A673 (cell line): ENCODE measurements around the gene SLC35F1. TPM values are rescaled to one million over a fixed set of nuclear protein-coding genes. Genes with fewer than 3 reads are reported as not detected.

Source experiments
- BruUV-seq: library from RNA; stranded (reverse); fragments of 400-500 nt; replicated peaks from 2 replicates; lab custom pipeline; 2021; lab: Mats Ljungman, UMichigan
- CTCF ChIA-PET: fragments of 300-600 bp; sonication (Branson Sonifier 250); formaldehyde crosslinking; loops from one replicate; lab custom pipeline; 2022; ENCODE audit warnings: antibody characterized with exemption; lab: Charles Lee
- POLR2A ChIA-PET: fragments of 300-600 bp; sonication (Branson Sonifier 250); formaldehyde crosslinking; loops from one replicate; lab custom pipeline; 2022; ENCODE audit warnings: antibody characterized with exemption; ENCODE audit not compliant: low non-redundant PET; lab: Charles Lee
- DNase-seq: peaks from one replicate; pipeline ENCODE4 v3.0.0-alpha.2; 2015; ENCODE audit warnings: low spot score
- H3K27ac ChIP-seq: fragments of 200-600 bp; sonication (generic); 2 replicates; pipeline ENCODE4 v1.5.1; 2016; ENCODE audit warnings: mixed run types, low read depth, mild to moderate bottlenecking, mixed read lengths, antibody characterized with exemption, low read length; ENCODE audit not compliant: poor library complexity, severe bottlenecking
- H3K27me3 ChIP-seq: fragments of 200-600 bp; sonication (generic); replicated peaks from 2 replicates; pipeline ENCODE4 v1.6.1; 2017; ENCODE audit warnings: mixed run types, low read depth, mild to moderate bottlenecking, mixed read lengths, antibody characterized with exemption, low read length; ENCODE audit not compliant: insufficient read depth, poor library complexity
- H3K36me3 ChIP-seq: fragments of 200-600 bp; sonication (generic); 2 replicates; pipeline ENCODE4 v1.6.1; 2016; ENCODE audit warnings: mixed run types, mild to moderate bottlenecking, mixed read lengths, antibody characterized with exemption, low read length; ENCODE audit not compliant: insufficient read depth, poor library complexity, severe bottlenecking
- H3K4me1 ChIP-seq: fragments of 200-600 bp; sonication (generic); 2 replicates; pipeline ENCODE4 v1.6.1; 2017; ENCODE audit warnings: mixed run types, mild to moderate bottlenecking, mixed read lengths, antibody characterized with exemption, low read length; ENCODE audit not compliant: insufficient read depth, poor library complexity, severe bottlenecking
- H3K4me3 ChIP-seq: fragments of 200-600 bp; sonication (generic); 2 replicates; pipeline ENCODE4 v1.5.1; 2016; ENCODE audit warnings: low read depth, mixed run types, mild to moderate bottlenecking, mixed read lengths, low read length; ENCODE audit not compliant: poor library complexity, severe bottlenecking
- H3K9me3 ChIP-seq: fragments of 200-600 bp; sonication (generic); 2 replicates; pipeline ENCODE4 v1.6.1; 2016; ENCODE audit warnings: mixed run types, low read depth, mild to moderate bottlenecking, mixed read lengths, antibody characterized with exemption, low read length; ENCODE audit not compliant: poor library complexity, severe bottlenecking
- EZH2 ChIP-seq: fragments of 200-600 bp; sonication (generic); IDR thresholded peaks from 2 replicates; pipeline ENCODE4 v1.6.1; 2017; ENCODE audit warnings: borderline replicate concordance, low read depth, mild to moderate bottlenecking, mixed read lengths, antibody characterized with exemption, low read length; ENCODE audit not compliant: poor library complexity, severe bottlenecking
- intact Hi-C: fragments of 100-400 bp; cut with micrococcal nuclease; formaldehyde crosslinking; loops from one replicate; pipeline ENCODE4 v1.10.0; 2022; ENCODE audit not compliant: unreplicated experiment
- total RNA-seq: library from RNA; stranded (reverse); gene quantifications from 2 replicates; pipeline ENCODE4 v1.2.3, GENCODE V29; 2021
- TF ChIP-seq, protein P1 (sequence below): fragments of 300-800, 200-600 bp; sonication (generic); conservative IDR thresholded peaks from 2 replicates; pipeline ENCODE4 v1.5.1; 2017; ENCODE audit warnings: low read depth, mild to moderate bottlenecking, antibody characterized with exemption, low read length, moderate library complexity, mixed read lengths

Gene SLC35F1
- total RNA-seq, 1 experiment from 2014 or later = 5.3 TPM

DNA sequence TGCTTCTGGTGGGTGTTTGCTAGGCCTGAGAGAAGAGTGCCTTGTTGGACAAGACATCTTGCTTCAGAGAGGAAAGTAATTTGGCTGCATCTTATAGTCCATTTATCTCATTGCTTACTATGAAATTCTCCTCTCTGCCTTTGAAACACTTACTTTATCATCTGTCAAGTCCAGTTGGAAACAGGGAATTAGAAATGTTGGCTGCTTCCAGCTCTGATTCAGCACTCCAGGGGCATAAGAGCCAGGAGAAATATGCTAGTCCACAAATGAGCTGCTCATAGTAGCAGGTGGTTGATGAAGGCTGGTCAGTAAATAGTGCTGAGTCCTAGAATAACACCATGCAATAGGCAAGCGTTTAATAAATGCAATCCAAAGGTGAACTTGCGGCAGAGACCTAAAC, 227.1 kb downstream of the SLC35F1 start:
- CTCF ChIA-PET = no interaction called here
- BruUV-seq = no TSS peak

DNA sequence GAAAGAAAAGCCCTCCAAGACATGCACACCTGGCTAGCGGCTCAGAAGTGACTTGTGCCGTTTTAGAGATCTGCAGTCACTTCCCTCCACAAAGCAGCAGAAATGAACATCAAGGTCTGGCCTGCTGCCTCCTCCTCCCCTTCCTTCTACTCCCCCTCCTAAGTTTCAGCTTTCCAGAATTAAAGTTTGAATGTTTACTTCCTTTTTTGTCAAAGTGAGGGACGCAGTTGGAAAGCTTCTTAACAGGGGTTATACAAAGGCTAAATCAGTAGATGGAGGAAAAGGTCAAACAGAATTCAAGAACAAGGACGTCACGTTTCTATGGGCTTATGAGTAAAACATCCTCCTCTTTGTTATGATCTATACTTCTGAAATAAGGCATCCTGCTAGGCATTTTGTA, 227.7 kb downstream of the SLC35F1 start:
- intact Hi-C loops = no loop called here
- no peaks in the 10 kb centered on the region for H3K9me3 ChIP-seq
- H3K36me3 ChIP-seq = no peaks in the 10 kb centered on the region
- H3K27ac ChIP-seq = no peak overlapping the region
- no peak for DNase-seq
- no peaks in the 10 kb centered on the region for H3K4me1 ChIP-seq
- BruUV-seq = no TSS peak
- H3K27me3 ChIP-seq = no peaks in the 10 kb centered on the region
- TF ChIP-seq, protein P1, sequence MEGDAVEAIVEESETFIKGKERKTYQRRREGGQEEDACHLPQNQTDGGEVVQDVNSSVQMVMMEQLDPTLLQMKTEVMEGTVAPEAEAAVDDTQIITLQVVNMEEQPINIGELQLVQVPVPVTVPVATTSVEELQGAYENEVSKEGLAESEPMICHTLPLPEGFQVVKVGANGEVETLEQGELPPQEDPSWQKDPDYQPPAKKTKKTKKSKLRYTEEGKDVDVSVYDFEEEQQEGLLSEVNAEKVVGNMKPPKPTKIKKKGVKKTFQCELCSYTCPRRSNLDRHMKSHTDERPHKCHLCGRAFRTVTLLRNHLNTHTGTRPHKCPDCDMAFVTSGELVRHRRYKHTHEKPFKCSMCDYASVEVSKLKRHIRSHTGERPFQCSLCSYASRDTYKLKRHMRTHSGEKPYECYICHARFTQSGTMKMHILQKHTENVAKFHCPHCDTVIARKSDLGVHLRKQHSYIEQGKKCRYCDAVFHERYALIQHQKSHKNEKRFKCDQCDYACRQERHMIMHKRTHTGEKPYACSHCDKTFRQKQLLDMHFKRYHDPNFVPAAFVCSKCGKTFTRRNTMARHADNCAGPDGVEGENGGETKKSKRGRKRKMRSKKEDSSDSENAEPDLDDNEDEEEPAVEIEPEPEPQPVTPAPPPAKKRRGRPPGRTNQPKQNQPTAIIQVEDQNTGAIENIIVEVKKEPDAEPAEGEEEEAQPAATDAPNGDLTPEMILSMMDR = no peak
- TF ChIP-seq EZH2 = no peak
- CTCF ChIA-PET = no interaction called here
- no peak overlapping the region for H3K4me3 ChIP-seq
- POLR2A ChIA-PET = no interaction called here

More for the DNA sequence above, 227.1 kb downstream of the SLC35F1 start:
- Histone ChIP-seq H3K4me3 (no peak overlapping the region), H3K36me3 (no peaks in the 10 kb centered on the region), H3K4me1 (no peaks in the 10 kb centered on the region), H3K27ac (no peak overlapping the region), H3K9me3 (no peaks in the 10 kb centered on the region), H3K27me3 (no peaks in the 10 kb centered on the region)
- intact Hi-C loops = no loop called here
- TF ChIP-seq, protein P1 = no peak
- no peak for TF ChIP-seq EZH2
- POLR2A ChIA-PET = no interaction called here
- no peak for DNase-seq

DNA sequence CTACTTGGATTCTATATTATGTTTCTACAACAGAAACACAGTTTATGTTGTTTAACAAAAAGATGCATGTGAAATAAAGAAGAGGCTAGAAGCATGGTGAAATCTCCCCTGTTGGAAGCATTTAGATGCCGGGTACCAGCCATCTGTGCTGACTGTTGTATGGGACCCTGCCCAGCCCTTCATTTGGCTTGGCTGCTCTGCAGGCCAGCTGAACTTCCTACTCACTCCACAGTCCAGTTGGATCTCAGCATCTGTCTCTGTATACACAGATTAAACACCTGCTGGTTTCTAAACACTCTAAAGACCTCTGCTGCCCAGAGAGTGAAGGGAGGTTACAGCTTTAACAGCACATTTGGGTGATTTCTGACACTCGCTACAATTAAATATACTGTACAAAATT, 228.3 kb downstream of the SLC35F1 start:
- no peaks in the 10 kb centered on the region for H3K4me1 ChIP-seq
- no peak for DNase-seq
- ChIA-PET POLR2A (no interaction called here), CTCF (no interaction called here)
- no TSS peak for BruUV-seq
- H3K36me3 ChIP-seq = no peaks in the 10 kb centered on the region
- no peak overlapping the region for H3K4me3 ChIP-seq
- H3K27ac ChIP-seq = no peak overlapping the region
- no peaks in the 10 kb centered on the region for H3K9me3 ChIP-seq
- intact Hi-C loops = no loop called here
- no peak for TF ChIP-seq EZH2
- TF ChIP-seq, protein P1 = no peak
- no peaks in the 10 kb centered on the region for H3K27me3 ChIP-seq
